Osteoblast (primary cell): ENCODE data around the gene MIDN. TPM values are rescaled to one million over a fixed set of nuclear protein-coding genes. Genes with fewer than 3 reads are reported as not detected.

Source experiments
- DNase-seq: peaks from one replicate; pipeline ENCODE4 v3.0.0; 2011; ENCODE audit warnings: low spot score, mixed read lengths; ENCODE audit not compliant: insufficient read length; ENCODE audit errors: missing footprints
- H2AFZ ChIP-seq: 2 replicates; pipeline ENCODE4 v1.6.0; 2011; ENCODE audit warnings: mild to moderate bottlenecking, low read length
- H3K27ac ChIP-seq: 2 replicates; pipeline ENCODE4 v1.5.1; 2011; ENCODE audit warnings: mild to moderate bottlenecking, low read depth, low read length, moderate library complexity
- H3K27me3 ChIP-seq: 2 replicates; pipeline ENCODE4 v1.6.0; 2012; ENCODE audit warnings: mild to moderate bottlenecking, control low read depth, inconsistent platforms, low read length, moderate library complexity; ENCODE audit not compliant: insufficient read depth
- H3K36me3 ChIP-seq: 2 replicates; pipeline ENCODE4 v1.5.1; 2011; ENCODE audit warnings: mild to moderate bottlenecking, low read length, control low read depth, moderate library complexity; ENCODE audit not compliant: insufficient read depth
- H3K4me1 ChIP-seq: 2 replicates; pipeline ENCODE4 v1.5.1; 2011; ENCODE audit warnings: mild to moderate bottlenecking, low read length, control low read depth, moderate library complexity; ENCODE audit not compliant: insufficient read depth
- H3K4me2 ChIP-seq: 2 replicates; pipeline ENCODE4 v1.6.0; 2011; ENCODE audit warnings: mild to moderate bottlenecking, low read length; ENCODE audit not compliant: insufficient read depth
- H3K4me3 ChIP-seq: fragments of 200-600 bp; sonication (generic); 3 replicates; pipeline ENCODE4 v1.5.1; 2012; ENCODE audit warnings: mild to moderate bottlenecking, low read length, inconsistent platforms; ENCODE audit not compliant: insufficient read depth
- H3K79me2 ChIP-seq: 2 replicates; pipeline ENCODE4 v1.6.0; 2012; ENCODE audit warnings: mild to moderate bottlenecking, low read length, control low read depth, inconsistent platforms; ENCODE audit not compliant: insufficient read depth
- H3K9me3 ChIP-seq: 2 replicates; pipeline ENCODE4 v1.5.1; 2011; ENCODE audit warnings: low read depth, low read length, control low read depth
- H4K20me1 ChIP-seq: 2 replicates; pipeline ENCODE4 v1.6.0; 2012; ENCODE audit warnings: mild to moderate bottlenecking, low read length, control low read depth; ENCODE audit not compliant: insufficient read depth
- total RNA-seq: library from RNA; depleted of rRNA; stranded (reverse); fragments of >200 nt; gene quantifications from 2 replicates; pipeline ENCODE4 v1.2.3, GENCODE V29; 2012
- TF ChIP-seq, protein P1 (sequence below): IDR thresholded peaks from 2 replicates; pipeline ENCODE4 v1.5.1; 2011; ENCODE audit warnings: mild to moderate bottlenecking, low read depth, low read length, moderate library complexity; ENCODE audit errors: extremely low read depth

Gene MIDN
- total RNA-seq, 1 donor: 19.9 TPM

DNA sequence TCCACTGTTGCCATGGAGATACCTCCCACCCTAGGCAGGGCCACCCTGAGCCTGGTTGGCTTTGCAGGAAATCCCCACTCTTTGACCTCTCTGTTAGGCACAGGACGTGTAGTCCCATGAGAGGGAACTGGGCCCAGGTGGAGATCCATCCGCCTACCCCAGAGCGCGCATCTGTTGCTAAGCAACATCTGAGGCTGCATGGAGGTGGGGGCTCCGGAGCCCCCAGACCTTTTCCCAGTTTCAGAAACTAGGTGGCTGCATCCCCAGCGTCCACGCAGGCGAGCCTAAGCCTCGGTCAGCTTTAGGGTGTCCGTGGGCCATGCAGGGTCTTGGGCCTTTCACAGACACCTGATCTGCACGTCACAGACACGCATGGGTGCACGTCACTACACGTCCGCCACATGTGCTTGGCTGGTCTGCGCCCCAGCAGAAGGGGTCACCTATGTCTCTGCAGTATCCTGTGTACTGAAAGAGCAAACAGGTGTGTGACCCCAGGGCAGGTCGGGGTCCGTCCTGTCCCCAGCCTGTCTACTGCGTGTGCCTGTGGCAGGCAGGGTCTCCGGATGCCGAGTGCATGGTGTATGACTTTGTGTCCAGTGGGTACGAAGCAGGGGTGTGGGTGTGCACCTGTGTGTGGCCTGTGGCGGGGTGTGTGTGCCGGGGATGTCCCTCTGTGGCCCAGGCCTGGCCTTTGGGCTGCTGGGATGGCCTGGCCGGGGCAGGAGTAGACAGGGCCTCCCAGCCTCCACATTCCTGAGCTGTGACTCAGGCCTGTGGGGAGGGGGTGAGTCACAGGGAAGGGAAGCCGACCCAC lies 16.6 kb downstream of the MIDN start:
- no peak overlapping the region for H2AFZ ChIP-seq
- H3K4me3 ChIP-seq: no peak overlapping the region
- peak overlapping the region; percentile 42 for H3K4me2 ChIP-seq
- H3K36me3 ChIP-seq: no peaks in the 10 kb centered on the region
- peaks cover 9% of the 10 kb centered on the region for H4K20me1 ChIP-seq
- H3K27me3 ChIP-seq: no peaks in the 10 kb centered on the region
- H3K4me1 ChIP-seq: peaks cover 62% of the 10 kb centered on the region
- TF ChIP-seq, protein P1, sequence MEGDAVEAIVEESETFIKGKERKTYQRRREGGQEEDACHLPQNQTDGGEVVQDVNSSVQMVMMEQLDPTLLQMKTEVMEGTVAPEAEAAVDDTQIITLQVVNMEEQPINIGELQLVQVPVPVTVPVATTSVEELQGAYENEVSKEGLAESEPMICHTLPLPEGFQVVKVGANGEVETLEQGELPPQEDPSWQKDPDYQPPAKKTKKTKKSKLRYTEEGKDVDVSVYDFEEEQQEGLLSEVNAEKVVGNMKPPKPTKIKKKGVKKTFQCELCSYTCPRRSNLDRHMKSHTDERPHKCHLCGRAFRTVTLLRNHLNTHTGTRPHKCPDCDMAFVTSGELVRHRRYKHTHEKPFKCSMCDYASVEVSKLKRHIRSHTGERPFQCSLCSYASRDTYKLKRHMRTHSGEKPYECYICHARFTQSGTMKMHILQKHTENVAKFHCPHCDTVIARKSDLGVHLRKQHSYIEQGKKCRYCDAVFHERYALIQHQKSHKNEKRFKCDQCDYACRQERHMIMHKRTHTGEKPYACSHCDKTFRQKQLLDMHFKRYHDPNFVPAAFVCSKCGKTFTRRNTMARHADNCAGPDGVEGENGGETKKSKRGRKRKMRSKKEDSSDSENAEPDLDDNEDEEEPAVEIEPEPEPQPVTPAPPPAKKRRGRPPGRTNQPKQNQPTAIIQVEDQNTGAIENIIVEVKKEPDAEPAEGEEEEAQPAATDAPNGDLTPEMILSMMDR: no peak
- no peaks in the 10 kb centered on the region for H3K9me3 ChIP-seq
- peak; percentile 100 for DNase-seq
- H3K27ac ChIP-seq: peak overlapping the region; percentile 53
- peaks cover 12% of the 10 kb centered on the region for H3K79me2 ChIP-seq

DNA sequence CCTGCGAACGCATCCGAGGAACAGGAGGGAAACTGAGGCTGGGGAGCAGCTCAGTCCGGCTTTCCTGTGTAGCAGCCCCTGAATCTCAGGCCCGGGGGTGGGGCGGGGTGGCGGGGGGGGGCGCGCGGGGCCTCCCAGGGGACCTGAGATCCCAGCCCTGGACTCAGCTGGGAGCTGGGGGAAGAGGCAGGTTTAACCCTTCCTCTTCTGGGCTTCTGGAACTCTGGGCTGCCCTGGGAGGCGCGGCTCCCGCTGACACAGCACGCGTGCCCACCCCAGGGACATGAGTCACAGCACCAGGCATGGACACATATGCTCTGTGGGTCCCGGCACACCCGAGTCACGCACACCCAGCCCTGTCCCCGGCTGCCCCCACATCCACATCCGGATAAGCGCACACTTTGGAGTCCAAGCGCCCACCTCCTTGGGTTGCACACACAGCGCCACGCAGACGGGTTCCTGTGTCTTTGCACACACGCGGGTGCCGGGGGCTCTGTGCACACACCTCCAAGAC lies 17.3 kb downstream of the MIDN start:
- H3K79me2 ChIP-seq: peaks cover 18% of the 10 kb centered on the region
- TF ChIP-seq, protein P1: no peak
- peaks cover 3% of the 10 kb centered on the region for H3K36me3 ChIP-seq
- peak overlapping the region; percentile 80 for H3K27ac ChIP-seq
- H3K9me3 ChIP-seq: no peaks in the 10 kb centered on the region
- peaks cover 64% of the 10 kb centered on the region for H3K4me1 ChIP-seq
- H4K20me1 ChIP-seq: peaks cover 12% of the 10 kb centered on the region
- peak overlapping the region; percentile 84 for H3K4me2 ChIP-seq
- peak overlapping the region; percentile 68 for H3K4me3 ChIP-seq
- no peak overlapping the region for H2AFZ ChIP-seq
- peak; percentile 99 for DNase-seq
- no peaks in the 10 kb centered on the region for H3K27me3 ChIP-seq

DNA sequence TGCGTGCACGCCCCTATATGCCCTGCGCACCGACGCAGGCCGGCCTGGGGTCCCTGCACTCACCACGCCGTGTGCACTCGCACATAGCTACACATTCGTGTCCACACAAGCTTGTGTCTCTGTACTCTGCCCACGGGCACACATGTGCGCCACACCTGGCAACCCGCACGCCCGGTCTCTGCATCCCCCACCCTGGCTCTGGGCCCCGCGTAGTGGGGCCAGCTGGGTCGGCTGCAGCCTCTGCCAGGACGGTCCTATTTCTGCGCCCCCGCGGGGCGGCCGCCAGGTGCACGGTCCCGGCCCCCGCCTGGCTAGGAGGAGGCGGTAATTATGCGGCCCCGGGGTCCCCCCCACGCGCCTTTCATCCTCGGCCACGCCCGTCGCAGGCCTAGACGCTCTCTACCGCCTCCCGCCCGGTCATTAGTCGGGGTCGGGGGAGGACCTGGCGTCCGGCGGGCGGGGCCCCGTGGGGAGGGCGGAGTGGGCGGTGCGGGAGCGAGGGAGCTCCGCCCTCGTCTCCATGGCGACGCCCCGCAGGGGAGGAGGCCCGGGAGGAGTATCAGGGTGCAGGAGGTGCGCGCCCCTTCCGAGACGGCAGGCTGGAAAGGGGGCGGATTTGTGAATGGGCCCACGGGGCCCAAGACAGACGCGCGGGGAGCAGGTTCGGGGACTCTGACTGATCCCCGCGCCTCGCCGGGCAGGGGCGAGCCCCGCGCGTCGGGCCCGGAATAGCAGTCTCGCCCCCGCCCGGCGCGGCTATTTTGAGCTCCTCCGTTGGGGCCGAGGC lies 17.9 kb downstream of the MIDN start:
- Histone ChIP-seq H3K4me2 (peak overlapping the region; percentile 84), H2AFZ (no peak overlapping the region), H3K4me1 (peaks cover 68% of the 10 kb centered on the region), H3K4me3 (peak overlapping the region; percentile 68), H3K27ac (peak overlapping the region; percentile 80), H3K79me2 (peaks cover 23% of the 10 kb centered on the region), H3K36me3 (peaks cover 9% of the 10 kb centered on the region), H4K20me1 (peaks cover 18% of the 10 kb centered on the region), H3K9me3 (no peaks in the 10 kb centered on the region), H3K27me3 (no peaks in the 10 kb centered on the region)
- DNase-seq: peak; percentile 99
- TF ChIP-seq, protein P1: no peak
